GM18858 (cell line): ENCODE data around the gene NFATC3.

ENCODE experiments used
- ATAC-seq: cut with Tn5 transposase; IDR thresholded peaks from one replicate; pipeline ENCODE4 v1.9.1; 2021; ENCODE audit not compliant: unreplicated experiment

NFATC3 gene

DNA sequence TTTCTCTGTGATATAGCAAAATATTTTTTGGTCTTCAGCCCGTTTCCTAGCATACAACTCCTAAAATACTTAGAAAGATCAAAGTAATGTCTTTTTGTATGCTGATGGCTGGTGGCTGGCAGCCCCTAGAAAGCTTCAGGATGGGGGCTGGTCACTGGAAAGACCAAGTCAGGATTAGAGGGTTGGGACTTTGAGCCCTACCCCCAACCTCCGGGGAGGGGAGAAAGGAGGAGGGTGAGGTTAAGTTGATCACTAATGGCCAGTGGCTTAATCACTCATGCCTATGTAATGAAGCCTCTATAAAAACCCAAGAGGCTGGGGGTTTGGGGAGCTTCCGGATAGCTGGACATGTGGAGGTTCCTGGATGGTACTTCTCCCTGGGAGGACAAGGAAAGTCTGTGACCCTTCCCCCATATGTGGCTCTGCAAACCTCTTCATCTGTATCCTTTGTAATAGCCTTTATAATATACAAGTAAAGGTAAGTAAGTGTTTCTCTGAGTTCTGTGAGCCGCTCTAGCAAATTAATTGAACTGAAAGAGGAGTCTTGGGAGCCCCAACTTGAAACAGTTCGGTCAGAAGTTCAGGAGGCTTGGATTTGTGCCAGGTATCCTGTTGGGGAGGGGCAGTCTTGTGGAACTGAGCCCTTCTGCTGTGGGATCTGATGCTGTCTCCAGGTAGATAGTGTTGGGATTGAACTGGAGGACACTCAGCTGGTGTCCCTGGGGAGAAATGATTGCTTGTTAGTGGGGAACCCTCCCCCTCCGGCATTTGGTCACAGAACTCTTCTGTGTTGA is 182.6 kb downstream of the NFATC3 start:
- no peak for ATAC-seq

DNA sequence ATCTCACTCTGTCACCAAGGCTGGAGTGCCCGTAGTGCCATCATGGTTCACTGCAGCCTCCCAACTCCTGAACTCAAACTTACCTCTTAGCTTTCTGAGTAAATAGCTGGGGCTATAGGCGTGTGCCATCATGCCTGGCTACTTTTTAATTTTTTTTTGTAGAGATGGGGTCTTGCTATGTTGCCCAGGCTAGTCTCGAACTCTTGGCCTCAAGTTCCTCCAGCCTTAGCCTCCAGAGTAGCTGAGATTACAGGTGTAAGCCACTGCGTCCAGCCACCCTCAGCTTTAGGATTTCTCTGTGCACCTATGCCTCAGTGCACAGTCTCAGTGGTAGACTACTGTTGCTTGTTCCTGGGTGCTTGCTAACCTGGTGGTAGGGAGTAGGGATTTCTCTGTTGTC is 184.6 kb downstream of the NFATC3 start:
- no peak for ATAC-seq

DNA sequence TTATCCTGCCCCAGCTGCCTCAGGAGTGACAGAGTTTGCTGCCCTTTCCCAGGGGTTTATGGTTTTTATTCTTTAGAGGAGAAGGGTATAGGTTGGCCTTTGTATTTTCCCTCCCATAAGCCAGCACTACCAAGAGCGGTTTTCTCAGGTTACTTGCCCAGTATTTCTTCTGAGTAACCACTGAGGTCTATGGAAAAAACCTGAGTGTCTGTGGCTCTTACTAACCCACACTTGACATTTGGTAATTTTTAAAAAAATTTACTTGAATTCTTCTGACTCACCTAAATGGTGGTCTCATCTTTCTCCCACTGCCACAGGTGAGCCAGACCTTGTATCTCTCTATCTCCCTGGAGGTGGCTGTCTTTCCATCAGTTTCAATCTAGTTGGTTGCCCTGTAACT is 185.2 kb downstream of the NFATC3 start:
- no peak for ATAC-seq

DNA sequence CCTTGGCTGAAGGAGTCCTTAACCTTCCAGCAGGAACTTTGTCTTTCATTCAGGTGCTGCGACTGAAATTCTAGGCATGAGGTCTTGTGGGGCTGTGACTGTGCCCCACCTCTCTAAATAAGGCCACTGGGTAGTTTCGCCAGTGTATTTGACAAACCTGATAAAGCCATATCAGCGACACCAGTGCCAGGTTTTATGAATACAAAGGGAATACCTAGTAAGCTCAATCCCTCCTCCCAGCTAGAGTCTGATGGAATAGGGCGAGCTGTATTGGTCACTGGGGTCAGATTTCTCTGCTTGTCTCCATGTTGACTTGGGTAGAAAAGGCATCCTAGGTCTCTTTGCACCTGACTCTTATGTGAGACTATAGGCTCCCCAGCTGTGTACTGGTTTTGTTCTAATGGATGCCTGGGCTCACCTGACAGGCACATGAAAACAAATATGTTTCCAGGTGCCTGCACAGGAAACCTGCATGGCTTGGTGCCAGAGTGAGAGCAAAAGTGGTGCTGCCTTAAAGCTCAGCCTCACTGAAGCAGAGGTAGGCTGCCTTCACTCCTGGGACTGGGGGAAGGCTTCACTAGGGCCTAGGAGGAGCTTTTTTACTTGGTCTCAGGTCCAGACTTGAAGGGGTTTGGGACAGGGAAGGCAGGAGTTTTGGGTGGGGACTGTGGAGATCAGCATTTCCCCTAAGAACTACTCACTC is 187.5 kb downstream of the NFATC3 start:
- ATAC-seq = no peak

DNA sequence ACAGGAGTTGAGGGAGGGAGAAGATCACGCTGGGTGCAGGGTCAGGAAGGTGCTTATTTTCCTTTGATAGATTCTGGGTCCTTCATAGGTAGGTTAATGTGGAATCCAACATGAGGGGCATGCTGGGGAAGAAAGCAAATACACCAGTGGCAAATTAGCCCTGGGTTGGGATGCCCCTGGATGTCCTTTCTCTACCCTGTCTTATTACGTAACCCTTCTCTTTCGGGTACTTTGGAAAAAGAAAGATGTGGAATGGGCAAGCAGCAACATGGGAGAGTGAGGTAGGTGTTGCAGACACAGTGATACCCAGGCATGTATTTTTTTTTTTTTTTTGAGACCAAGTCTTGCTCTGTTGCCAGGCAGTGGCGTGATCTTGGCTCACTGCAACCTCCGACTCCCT is 188.3 kb downstream of the NFATC3 start:
- no peak for ATAC-seq

DNA sequence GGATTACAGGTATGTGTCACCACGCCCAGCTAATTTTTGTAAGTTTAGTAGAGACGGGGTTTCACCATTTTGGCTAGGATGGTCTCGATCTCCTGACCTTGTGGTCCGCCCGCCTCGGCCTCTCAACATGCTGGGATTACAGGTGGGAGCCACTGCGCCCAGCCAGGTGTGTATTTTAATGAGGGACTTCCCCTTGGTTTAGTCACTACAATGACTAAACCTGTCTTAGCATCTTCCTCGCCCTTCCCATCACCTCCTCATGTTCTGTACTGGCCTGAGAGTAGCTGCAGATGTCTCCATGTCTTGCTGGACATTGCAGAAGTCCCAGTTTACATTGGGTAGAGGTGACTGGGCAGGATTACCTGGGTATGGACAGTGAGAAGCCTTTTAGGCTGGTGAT is 188.7 kb downstream of the NFATC3 start:
- no peak for ATAC-seq

GRCh38 chr16:68274441-68274840 is 189.3 kb downstream of the NFATC3 start:
- ATAC-seq = no peak

DNA sequence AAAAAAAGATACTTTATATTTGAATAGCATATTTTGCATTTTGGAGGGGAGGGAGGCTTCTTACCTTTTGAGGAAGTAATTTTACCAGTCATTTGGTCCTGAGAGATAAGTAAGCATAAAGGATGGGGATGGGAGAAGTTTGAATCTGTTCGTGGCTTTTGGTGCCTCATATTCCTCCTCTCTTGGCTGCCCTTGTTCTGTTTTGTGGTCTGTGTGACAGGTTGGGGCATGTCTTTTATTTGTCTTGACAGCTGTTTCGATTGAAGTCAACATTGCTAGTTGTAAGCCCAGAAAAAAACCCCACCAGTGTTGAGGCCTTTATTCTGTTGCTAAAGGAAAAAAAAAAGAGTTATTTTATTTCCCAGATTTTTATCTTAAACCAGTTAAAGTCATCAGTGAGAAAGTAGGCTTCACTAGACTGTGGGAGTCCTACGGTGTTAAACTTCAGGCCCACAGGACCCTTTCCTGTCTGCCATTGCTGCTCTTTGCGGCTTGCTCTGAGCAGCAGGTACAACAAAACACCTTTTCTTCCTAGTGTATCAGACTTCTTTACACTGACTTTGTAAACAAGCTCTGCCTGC is 190.5 kb downstream of the NFATC3 start:
- peak; percentile 68 for ATAC-seq

DNA sequence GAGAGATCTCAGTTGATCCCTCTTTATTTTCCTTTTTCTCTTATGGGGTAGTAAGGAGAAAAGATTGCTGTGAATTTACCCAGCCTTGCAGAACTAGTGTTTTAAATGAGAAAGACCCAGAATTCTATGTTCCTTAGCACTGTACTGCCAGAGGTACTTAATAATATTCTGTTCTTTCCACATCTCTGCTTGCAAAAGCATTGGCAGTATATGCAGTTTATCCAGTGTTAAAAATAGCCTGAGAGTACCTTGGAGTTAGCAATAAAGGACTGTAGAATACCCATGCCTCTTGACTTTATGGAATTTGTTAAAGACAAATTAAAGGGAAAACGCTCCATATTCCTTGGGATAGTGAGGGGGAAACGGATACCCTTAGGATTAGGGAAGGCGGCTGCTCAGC is 191.1 kb downstream of the NFATC3 start:
- no peak for ATAC-seq
